Smooth muscle cell (in vitro differentiated cells): ENCODE results near the gene TTF2. TPM values are rescaled to one million over a fixed set of nuclear protein-coding genes. Genes with fewer than 3 reads are reported as not detected.

ENCODE experiments used
- DNase-seq: peaks from one replicate; lab custom pipeline; 2025; ENCODE audit not compliant: unreplicated experiment; lab: John Stamatoyannopoulos, UW
- H2AFZ ChIP-seq: fragments of 200-600 bp; sonication (generic); 2 replicates; pipeline ENCODE4 v1.6.0; 2016; ENCODE audit warnings: antibody characterized with exemption, low read depth, mild to moderate bottlenecking
- H3F3A ChIP-seq: fragments of 200-600 bp; sonication (generic); 2 replicates; pipeline ENCODE4 v1.6.0; 2017; ENCODE audit warnings: antibody characterized with exemption, low read depth
- H3K27ac ChIP-seq: fragments of 200-600 bp; sonication (generic); 2 replicates; pipeline ENCODE4 v1.5.1; 2016; ENCODE audit warnings: low read depth, mild to moderate bottlenecking
- H3K27me3 ChIP-seq: fragments of 200-600 bp; sonication (generic); 2 replicates; pipeline ENCODE4 v1.6.1; 2016; ENCODE audit warnings: low read depth, mild to moderate bottlenecking
- H3K36me3 ChIP-seq: fragments of 200-600 bp; sonication (generic); 2 replicates; pipeline ENCODE4 v1.5.1; 2016; ENCODE audit warnings: low read depth
- H3K4me1 ChIP-seq: fragments of 200-600 bp; sonication (generic); 2 replicates; pipeline ENCODE4 v1.5.1; 2016; ENCODE audit warnings: low read depth
- H3K4me2 ChIP-seq: fragments of 200-600 bp; sonication (generic); 2 replicates; pipeline ENCODE4 v1.6.0; 2016; ENCODE audit warnings: mild to moderate bottlenecking
- H3K4me3 ChIP-seq: fragments of 200-600 bp; sonication (generic); 2 replicates; pipeline ENCODE4 v1.5.1; 2016; ENCODE audit warnings: mild to moderate bottlenecking
- H3K79me2 ChIP-seq: fragments of 200-600 bp; sonication (generic); 2 replicates; pipeline ENCODE4 v1.6.0; 2016; ENCODE audit warnings: low read depth, mild to moderate bottlenecking
- H3K9ac ChIP-seq: fragments of 200-600 bp; sonication (generic); 2 replicates; pipeline ENCODE4 v1.6.0; 2016; ENCODE audit warnings: low read depth
- H3K9me3 ChIP-seq: fragments of 200-600 bp; sonication (generic); replicated peaks from 2 replicates; pipeline ENCODE4 v1.5.1; 2016; ENCODE audit warnings: low read depth
- H4K20me1 ChIP-seq: fragments of 200-600 bp; sonication (generic); 2 replicates; pipeline ENCODE4 v1.6.0; 2016; ENCODE audit warnings: low read depth
- WGBS: methylation state at CpG from one replicate; pipeline ENCODE4 v1.1.7; 2016; ENCODE audit warnings: low lambda C conversion rate; 5-methylcytosine and 5-hydroxymethylcytosine counted together
- polyA plus RNA-seq: library from polyadenylated mRNA; unstranded; fragments of >200 nt; fragmentation: Nextera tagmentation; extraction: Ambion mirVana; gene quantifications from 2 replicates; pipeline ENCODE4 v1.2.1, GENCODE V29; 2016
- total RNA-seq: library from RNA; depleted of rRNA; stranded (reverse); fragments of >200 nt; gene quantifications from 2 replicates; pipeline ENCODE4 v1.2.3, GENCODE V29; 2014
- TF ChIP-seq, protein P1 (sequence below): fragments of 200-600 bp; sonication (generic); IDR thresholded peaks from 2 replicates; pipeline ENCODE4 v1.5.1; 2017; ENCODE audit warnings: borderline replicate concordance, mild to moderate bottlenecking, antibody characterized with exemption; ENCODE audit not compliant: insufficient read depth, poor library complexity, severe bottlenecking

Gene TTF2
- total and polyA plus RNA-seq, 2 experiments from 2014 or later: 4.9 to 8.2 TPM

DNA sequence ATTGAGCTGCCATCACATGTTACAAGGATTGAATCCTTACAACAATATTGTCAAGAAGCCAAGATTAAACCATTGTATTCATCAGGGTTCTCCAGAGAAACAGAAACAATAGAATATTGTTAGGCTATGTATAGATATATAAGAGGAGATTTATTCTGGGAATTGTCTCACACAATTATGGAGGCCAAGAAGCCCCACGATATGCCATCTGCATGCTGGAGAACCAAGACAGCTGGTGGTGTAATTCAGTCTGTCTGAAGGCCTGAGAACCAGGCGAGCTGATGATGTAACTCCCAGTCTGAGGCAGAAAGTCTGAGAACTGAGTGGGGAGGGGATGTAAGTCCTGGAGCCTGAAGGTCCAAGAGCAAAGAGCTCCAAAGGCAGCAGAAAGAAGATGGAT lies 14.5 kb upstream of the TTF2 start:
- 30% methylated on average over 2 of the region's 2 CpGs for WGBS
- no peaks in the 10 kb centered on the region for H4K20me1 ChIP-seq
- H3K4me2 ChIP-seq: no peak overlapping the region
- H3K36me3 ChIP-seq: no peaks in the 10 kb centered on the region
- TF ChIP-seq, protein P1, sequence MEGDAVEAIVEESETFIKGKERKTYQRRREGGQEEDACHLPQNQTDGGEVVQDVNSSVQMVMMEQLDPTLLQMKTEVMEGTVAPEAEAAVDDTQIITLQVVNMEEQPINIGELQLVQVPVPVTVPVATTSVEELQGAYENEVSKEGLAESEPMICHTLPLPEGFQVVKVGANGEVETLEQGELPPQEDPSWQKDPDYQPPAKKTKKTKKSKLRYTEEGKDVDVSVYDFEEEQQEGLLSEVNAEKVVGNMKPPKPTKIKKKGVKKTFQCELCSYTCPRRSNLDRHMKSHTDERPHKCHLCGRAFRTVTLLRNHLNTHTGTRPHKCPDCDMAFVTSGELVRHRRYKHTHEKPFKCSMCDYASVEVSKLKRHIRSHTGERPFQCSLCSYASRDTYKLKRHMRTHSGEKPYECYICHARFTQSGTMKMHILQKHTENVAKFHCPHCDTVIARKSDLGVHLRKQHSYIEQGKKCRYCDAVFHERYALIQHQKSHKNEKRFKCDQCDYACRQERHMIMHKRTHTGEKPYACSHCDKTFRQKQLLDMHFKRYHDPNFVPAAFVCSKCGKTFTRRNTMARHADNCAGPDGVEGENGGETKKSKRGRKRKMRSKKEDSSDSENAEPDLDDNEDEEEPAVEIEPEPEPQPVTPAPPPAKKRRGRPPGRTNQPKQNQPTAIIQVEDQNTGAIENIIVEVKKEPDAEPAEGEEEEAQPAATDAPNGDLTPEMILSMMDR: no peak
- no peak overlapping the region for H2AFZ ChIP-seq
- H3K4me1 ChIP-seq: no peaks in the 10 kb centered on the region
- H3K9ac ChIP-seq: no peak overlapping the region
- no peaks in the 10 kb centered on the region for H3F3A ChIP-seq
- DNase-seq: no peak
- H3K4me3 ChIP-seq: no peak overlapping the region
- no peaks in the 10 kb centered on the region for H3K9me3 ChIP-seq
- H3K79me2 ChIP-seq: no peaks in the 10 kb centered on the region
- no peak overlapping the region for H3K27ac ChIP-seq
- no peaks in the 10 kb centered on the region for H3K27me3 ChIP-seq

DNA sequence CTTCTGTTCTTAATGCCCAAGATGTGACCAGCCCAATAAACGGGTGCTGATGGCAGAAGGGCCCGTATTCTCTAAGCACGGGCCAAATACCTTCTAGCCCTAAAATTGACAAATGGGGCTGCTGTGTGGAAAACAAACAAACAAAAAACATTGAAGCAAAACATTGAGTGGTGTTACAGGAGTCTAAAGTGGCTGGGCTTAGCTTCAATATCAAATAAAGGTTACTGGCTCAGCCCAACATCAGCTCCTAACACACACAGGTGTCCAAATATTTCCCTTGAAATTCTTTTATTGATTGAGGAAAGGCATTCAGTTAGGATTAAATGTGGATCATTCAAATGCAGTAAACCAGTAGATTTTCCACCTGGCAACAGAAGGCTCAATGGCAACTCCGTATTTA lies 13.3 kb upstream of the TTF2 start:
- Histone ChIP-seq H3F3A (no peaks in the 10 kb centered on the region), H3K36me3 (no peaks in the 10 kb centered on the region), H4K20me1 (no peaks in the 10 kb centered on the region), H3K9me3 (no peaks in the 10 kb centered on the region), H3K27ac (no peak overlapping the region), H3K4me3 (no peak overlapping the region), H3K4me1 (no peaks in the 10 kb centered on the region), H3K9ac (no peak overlapping the region), H3K79me2 (no peaks in the 10 kb centered on the region), H3K4me2 (no peak overlapping the region), H3K27me3 (no peaks in the 10 kb centered on the region), H2AFZ (no peak overlapping the region)
- 86% methylated on average over 4 of the region's 4 CpGs for WGBS
- no peak for DNase-seq
- TF ChIP-seq, protein P1: no peak

DNA sequence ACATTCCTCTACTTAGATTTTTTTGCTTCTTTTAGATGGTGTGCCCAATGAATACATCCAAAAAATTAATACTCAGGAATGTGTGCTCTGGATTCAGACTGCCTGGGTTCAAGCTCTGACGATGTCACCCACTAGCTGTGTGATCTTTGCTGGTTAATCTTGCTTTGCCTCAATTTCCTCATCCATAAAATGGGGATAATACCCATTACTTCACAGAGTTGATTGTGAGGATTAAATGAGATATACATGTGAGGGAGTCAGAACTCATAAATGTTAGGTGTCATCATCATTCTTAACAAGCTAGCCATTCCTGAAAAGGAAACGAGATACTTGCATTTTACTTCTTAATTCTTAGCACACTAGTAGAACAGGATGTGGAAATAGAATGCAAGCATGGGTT lies 12.9 kb upstream of the TTF2 start:
- H3K27me3 ChIP-seq: no peaks in the 10 kb centered on the region
- H3K4me2 ChIP-seq: no peak overlapping the region
- no peak overlapping the region for H3K4me3 ChIP-seq
- no peak for DNase-seq
- H3K27ac ChIP-seq: no peak overlapping the region
- no peaks in the 10 kb centered on the region for H4K20me1 ChIP-seq
- H3K79me2 ChIP-seq: no peaks in the 10 kb centered on the region
- H3K9ac ChIP-seq: no peak overlapping the region
- H3K4me1 ChIP-seq: no peaks in the 10 kb centered on the region
- 88% methylated on average over 2 of the region's 2 CpGs for WGBS
- no peaks in the 10 kb centered on the region for H3K36me3 ChIP-seq
- H2AFZ ChIP-seq: no peak overlapping the region
- TF ChIP-seq, protein P1: no peak
- no peaks in the 10 kb centered on the region for H3K9me3 ChIP-seq
- H3F3A ChIP-seq: no peaks in the 10 kb centered on the region

DNA sequence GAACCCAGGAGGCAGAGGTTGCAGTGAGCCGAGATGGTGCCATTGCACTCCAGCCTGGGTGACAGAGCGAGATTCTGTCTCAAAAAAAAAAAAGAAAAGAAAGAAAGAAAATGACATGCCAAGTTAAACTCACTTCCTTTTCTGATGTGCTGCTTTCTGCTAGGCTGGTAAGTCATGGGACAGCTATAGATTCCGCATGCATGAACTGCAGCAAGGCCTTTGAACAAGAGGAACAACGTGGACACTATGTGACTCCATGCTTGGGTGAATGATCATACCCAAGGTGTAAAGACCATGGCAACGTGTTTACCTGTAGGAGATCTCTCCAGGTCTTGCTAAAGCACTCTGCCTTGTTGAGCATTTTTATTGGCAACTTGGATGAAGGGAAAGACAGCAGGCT lies 10.3 kb upstream of the TTF2 start:
- no peaks in the 10 kb centered on the region for H3K4me1 ChIP-seq
- no peaks in the 10 kb centered on the region for H3K27me3 ChIP-seq
- no peaks in the 10 kb centered on the region for H3K79me2 ChIP-seq
- H3K4me2 ChIP-seq: no peak overlapping the region
- no peak overlapping the region for H2AFZ ChIP-seq
- no peak overlapping the region for H3K27ac ChIP-seq
- no peak overlapping the region for H3K4me3 ChIP-seq
- H3K36me3 ChIP-seq: no peaks in the 10 kb centered on the region
- H4K20me1 ChIP-seq: no peaks in the 10 kb centered on the region
- no peak for DNase-seq
- 93% methylated on average over 5 of the region's 5 CpGs for WGBS
- H3F3A ChIP-seq: no peaks in the 10 kb centered on the region
- H3K9ac ChIP-seq: no peak overlapping the region
- H3K9me3 ChIP-seq: no peaks in the 10 kb centered on the region
- TF ChIP-seq, protein P1: no peak
